Adrenal gland (tissue), 12 donors: ENCODE results near the gene TOP2A. TPM values are rescaled to one million over a fixed set of nuclear protein-coding genes. Genes with fewer than 3 reads are reported as not detected.

Source experiments
- DNase-seq, 7 donors: peaks; one replicate each; pipeline ENCODE4 v3.0.0-alpha.2; 2019 to 2020
- H3K27ac ChIP-seq, 5 donors: fragments of 200-600 bp; sonication (generic) in 4 of 5; 1 replicate in 3 of 5; 2 replicates in 2 of 5; pipeline versions ENCODE4 v1.5.1 to v1.8.0; 2016 to 2020; ENCODE audit warnings: mild to moderate bottlenecking in 1 of 5
- H3K27me3 ChIP-seq: fragments of 200-600 bp; 2 replicates; pipeline ENCODE4 v1.8.0; 2021
- H3K36me3 ChIP-seq, 2 donors: fragments of 200-600 bp; replicated peaks in 1 of 2; 1 replicate in 1 of 2; 2 replicates in 1 of 2; pipeline versions ENCODE4 v1.5.1 to v1.8.0; 2018 to 2022
- H3K4me1 ChIP-seq, 2 donors: fragments of 200-600 bp; replicated peaks in 1 of 2; 1 replicate in 1 of 2; 2 replicates in 1 of 2; pipeline versions ENCODE4 v1.5.1 to v1.8.0; 2018 to 2021
- H3K4me3 ChIP-seq, 4 donors: fragments of 200-600 bp; sonication (generic) in 3 of 4; one replicate each; pipeline ENCODE4 v1.5.1; 2016 to 2018
- H3K9me3 ChIP-seq, 3 donors: fragments of 200-600 bp; sonication (generic) in 1 of 3; replicated peaks in 1 of 3; 1 replicate in 2 of 3; 2 replicates in 1 of 3; pipeline versions ENCODE4 v1.5.1 to v1.8.0; 2016 to 2021
- POLR2A ChIP-seq, 2 donors: fragments of 450-650 bp; IDR thresholded peaks; one replicate each; pipeline ENCODE4 v1.6.1; 2017; ENCODE audit warnings: antibody characterized with exemption in 2 of 2, mild to moderate bottlenecking in 2 of 2, moderate library complexity in 1 of 2
- WGBS, 4 donors: extraction: QIAGEN DNeasy Blood & Tissue Kit in 2 of 4; methylation state at CpG; one replicate each; pipeline versions ENCODE4 v1.1.5 to v1.1.7; 2013 to 2017; 5-methylcytosine and 5-hydroxymethylcytosine counted together
- intact Hi-C, 2 donors: fragments of 100-400 bp; cut with DNase I; formaldehyde crosslinking; loops; one replicate each; pipeline versions ENCODE4 v1.14.1 to v1.15.0; 2022 to 2023
- polyA plus RNA-seq, 3 donors: library from polyadenylated mRNA; stranded (reverse); fragments of 200-250 nt in 2 of 3; fragments of 350-450 nt in 1 of 3; fragmentation: Illumina TruSeq in 1 of 3; extraction: RNeasy Lipid Tissue Mini Kit (QIAGEN cat#74804) in 1 of 3; gene quantifications; one replicate each; pipeline ENCODE4 v1.2.3, GENCODE V29; 2013 to 2014
- total RNA-seq, 9 donors: library from RNA; depleted of rRNA in 4 of 9; stranded (reverse); fragments of >200 nt in 4 of 9; fragments of 120-200 nt in 1 of 9; fragmentation: NEBNext Ultra II Directional in 1 of 9; extraction: Animal tissue kit (Norgen Biotek cat#: 25700) in 1 of 9; gene quantifications; one replicate each; pipeline versions ENCODE4 v1.1.0 to v1.2.4, GENCODE V29; 2013 to 2023
- TF ChIP-seq, protein P1 (sequence below), 6 experiments: fragments of 450-650 bp in 4 of 6; fragments of 200-600 bp in 2 of 6; sonication (generic) in 1 of 6; IDR thresholded peaks; 1 replicate in 5 of 6; 2 replicates in 1 of 6; pipeline versions ENCODE4 v1.5.1 to v1.8.0; 2016 to 2021; ENCODE audit warnings: antibody characterized with exemption in 6 of 6, mild to moderate bottlenecking in 2 of 6, moderate library complexity in 1 of 6
- donor health status: healthy with polysubstance abuse.
- donor health status: Bipolar disorder and iron deficiency.
- donor health status: DM: yes; HTN: yes; CAD: no.
- donor health status: DM: no; HTN: no; CAD: no.
- donor health status: DM: no; HTN: no; CAD: no.
- donor health status: DM: yes; HTN: yes; CAD: no.

TOP2A gene
- total and polyA plus RNA-seq, 12 donors, result 0.32 to 51.1 (median 3.8) TPM

DNA sequence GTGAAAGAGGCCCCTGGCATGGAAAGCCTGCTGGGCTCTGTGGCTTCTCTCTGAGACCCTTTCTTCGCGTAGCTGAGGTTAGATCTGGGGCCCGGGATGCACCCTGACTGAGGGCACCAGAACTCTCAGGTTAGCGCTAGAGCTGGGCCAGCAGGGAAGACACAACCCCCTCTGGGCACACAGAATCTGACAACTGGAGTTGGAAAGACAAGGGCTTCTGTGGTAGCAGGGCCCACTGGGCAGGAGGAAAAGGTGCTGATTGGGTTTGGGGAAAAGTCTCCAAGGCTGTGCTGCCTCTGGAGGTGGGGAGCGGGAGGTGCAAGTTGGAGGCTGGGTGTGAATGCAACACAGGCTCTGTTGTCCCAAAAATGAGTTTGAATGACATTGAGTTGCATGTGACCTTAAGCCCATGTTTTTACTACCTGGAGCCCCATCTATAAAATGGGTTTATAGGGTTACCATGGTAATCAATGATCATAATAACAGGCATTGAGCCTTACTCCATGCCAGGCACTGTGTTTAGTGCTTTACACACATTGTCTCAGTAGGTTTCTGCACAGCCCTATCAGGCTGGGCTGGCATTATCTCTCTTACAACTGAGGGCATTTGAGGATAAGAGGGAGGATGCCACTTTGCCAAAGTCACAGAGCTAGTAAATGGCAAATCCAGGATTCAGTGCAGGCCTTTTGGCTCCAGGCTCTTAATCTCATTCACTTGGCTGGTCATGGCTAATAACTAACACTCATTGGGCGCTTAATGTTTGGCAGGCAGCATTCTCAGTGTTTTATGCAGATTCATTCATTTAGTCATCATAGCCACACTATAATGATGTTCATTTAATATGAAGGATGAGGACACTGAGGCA is 16.1 kb upstream of the TOP2A start:
- WGBS, 4 donors, result 89 to 94% (median 89%) methylated on average over 4 to 6 of the region's 6 CpGs
- no peaks in the 10 kb centered on the region for H3K9me3 ChIP-seq
- no peaks in the 10 kb centered on the region for H3K36me3 ChIP-seq
- peak overlapping the region in 2 of 5 donors; percentile 10 to 39 for H3K27ac ChIP-seq
- TF ChIP-seq, protein P1, sequence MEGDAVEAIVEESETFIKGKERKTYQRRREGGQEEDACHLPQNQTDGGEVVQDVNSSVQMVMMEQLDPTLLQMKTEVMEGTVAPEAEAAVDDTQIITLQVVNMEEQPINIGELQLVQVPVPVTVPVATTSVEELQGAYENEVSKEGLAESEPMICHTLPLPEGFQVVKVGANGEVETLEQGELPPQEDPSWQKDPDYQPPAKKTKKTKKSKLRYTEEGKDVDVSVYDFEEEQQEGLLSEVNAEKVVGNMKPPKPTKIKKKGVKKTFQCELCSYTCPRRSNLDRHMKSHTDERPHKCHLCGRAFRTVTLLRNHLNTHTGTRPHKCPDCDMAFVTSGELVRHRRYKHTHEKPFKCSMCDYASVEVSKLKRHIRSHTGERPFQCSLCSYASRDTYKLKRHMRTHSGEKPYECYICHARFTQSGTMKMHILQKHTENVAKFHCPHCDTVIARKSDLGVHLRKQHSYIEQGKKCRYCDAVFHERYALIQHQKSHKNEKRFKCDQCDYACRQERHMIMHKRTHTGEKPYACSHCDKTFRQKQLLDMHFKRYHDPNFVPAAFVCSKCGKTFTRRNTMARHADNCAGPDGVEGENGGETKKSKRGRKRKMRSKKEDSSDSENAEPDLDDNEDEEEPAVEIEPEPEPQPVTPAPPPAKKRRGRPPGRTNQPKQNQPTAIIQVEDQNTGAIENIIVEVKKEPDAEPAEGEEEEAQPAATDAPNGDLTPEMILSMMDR (IDR thresholded peaks at IDR 0.05), result peak in 4 of 6 experiments; percentile 16 to 39 (median 37)
- no peak for TF ChIP-seq POLR2A (IDR thresholded peaks at IDR 0.05)
- H3K4me3 ChIP-seq, result no peak overlapping the region
- no peaks in the 10 kb centered on the region for H3K4me1 ChIP-seq
- no peaks in the 10 kb centered on the region for H3K27me3 ChIP-seq
- DNase-seq, result peak in 2 of 7 donors; percentile 23 to 54
- intact Hi-C loops, result no loop called here

DNA sequence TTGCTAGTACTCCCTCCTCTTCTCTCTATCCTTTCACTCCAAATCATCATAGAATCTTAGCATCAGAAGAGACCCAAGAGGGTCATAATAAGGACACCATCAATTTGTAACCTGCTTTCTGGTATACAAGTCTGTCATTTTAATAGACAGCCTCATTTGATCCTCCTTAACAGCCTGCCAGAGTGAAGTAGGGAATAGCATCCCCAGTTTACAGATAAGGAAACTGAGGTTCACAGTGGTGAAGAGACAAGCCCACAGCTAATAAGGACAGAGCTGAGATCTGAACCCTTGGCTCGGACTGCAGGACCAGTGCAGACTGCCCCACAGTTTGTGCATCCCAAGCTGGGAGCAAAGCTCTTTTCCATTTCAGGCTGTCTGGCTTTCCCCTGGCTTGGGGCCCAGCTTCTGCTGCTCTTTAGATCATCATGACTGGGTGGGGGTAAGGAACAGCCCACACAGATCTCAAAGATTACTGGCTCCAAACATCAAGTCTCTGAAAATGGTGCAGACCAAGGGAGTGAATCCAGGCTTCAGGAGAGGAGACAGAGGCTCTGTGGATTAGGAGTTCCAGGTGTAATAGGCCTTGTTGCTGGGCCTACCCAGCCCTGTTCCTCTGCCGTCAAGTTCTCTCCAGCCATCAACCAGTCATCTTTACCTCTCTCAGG is 15.3 kb upstream of the TOP2A start:
- no peaks in the 10 kb centered on the region for H3K27me3 ChIP-seq
- H3K4me3 ChIP-seq, result no peak overlapping the region
- H3K4me1 ChIP-seq, result no peaks in the 10 kb centered on the region
- TF ChIP-seq, protein P1 (IDR thresholded peaks at IDR 0.05), result no peak
- no peak for TF ChIP-seq POLR2A (IDR thresholded peaks at IDR 0.05)
- no peaks in the 10 kb centered on the region for H3K36me3 ChIP-seq
- H3K9me3 ChIP-seq, result no peaks in the 10 kb centered on the region
- peak overlapping the region in 2 of 5 donors; percentile 10 to 39 for H3K27ac ChIP-seq
- 48 to 86% (median 69%) methylated on average over 1 to 2 of the region's 2 CpGs for WGBS, 4 donors
- intact Hi-C loops, result no loop called here
- peak in 3 of 7 donors; percentile 20 to 72 (median 43) for DNase-seq

DNA sequence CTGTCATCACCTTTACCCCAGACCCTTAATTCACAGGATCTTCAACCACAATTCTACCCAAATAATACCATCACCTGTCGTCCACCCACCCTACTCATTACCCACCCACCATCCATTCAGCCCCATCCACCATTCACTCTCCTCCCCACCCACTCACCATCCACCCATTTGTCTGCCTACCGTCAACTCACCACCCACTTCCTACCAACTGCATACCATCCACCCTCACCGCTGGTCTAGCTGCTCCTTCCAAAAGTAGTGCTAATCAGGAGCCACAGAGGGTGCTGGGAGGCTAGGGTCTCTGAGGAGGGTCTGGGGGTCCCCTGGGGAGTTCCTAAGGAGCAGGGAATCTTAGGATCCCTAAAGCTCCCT is 13.5 kb upstream of the TOP2A start:
- H3K27me3 ChIP-seq, result no peaks in the 10 kb centered on the region
- no peak overlapping the region for H3K4me3 ChIP-seq
- peak in 3 of 7 donors; percentile 4 to 29 (median 7) for DNase-seq
- H3K9me3 ChIP-seq, result no peaks in the 10 kb centered on the region
- no peak overlapping the region for H3K27ac ChIP-seq
- intact Hi-C loops, result no loop called here
- no peaks in the 10 kb centered on the region for H3K36me3 ChIP-seq
- TF ChIP-seq, protein P1 (IDR thresholded peaks at IDR 0.05), result no peak
- no peak for TF ChIP-seq POLR2A (IDR thresholded peaks at IDR 0.05)
- H3K4me1 ChIP-seq, result no peaks in the 10 kb centered on the region
- 84 to 90% (median 87%) methylated on average over 3 of the region's 3 CpGs for WGBS, 4 donors
